Loucy (cell line): ENCODE measurements around the gene GPC1.

ENCODE experiments used
- CTCF ChIP-seq: fragments of 200-600 bp; sonication (generic); conservative IDR thresholded peaks from 2 replicates; pipeline ENCODE4 v1.5.1; 2014; ENCODE audit warnings: mild to moderate bottlenecking, antibody characterized with exemption, low read length
- EZH2phosphoT487 ChIP-seq: fragments of 200-600 bp; IDR thresholded peaks from 2 replicates; pipeline ENCODE4 v1.6.1; 2018; ENCODE audit warnings: antibody characterized with exemption, mild to moderate bottlenecking, moderate library complexity, borderline replicate concordance

- no peak for TF ChIP-seq CTCF
- no peak for TF ChIP-seq EZH2phosphoT487
These were observed 31.2 kb downstream of the GPC1 start for GRCh38 chr2:240466579-240467148.
